Neural cell (in vitro differentiated cells): ENCODE data around the gene FBXL5. TPM values are rescaled to one million over a fixed set of nuclear protein-coding genes. Genes with fewer than 3 reads are reported as not detected.

Experiments used
- H2AFZ ChIP-seq: fragments of 200-600, 300-800 bp; sonication (generic), shearing (Covaris generic); 2 replicates; pipeline ENCODE4 v1.6.0; 2014; ENCODE audit warnings: low read depth, mild to moderate bottlenecking, antibody characterized with exemption, low read length, moderate library complexity
- H3F3A ChIP-seq: fragments of 200-600 bp; shearing (Covaris generic); 2 replicates; pipeline ENCODE4 v1.6.1; 2016; ENCODE audit warnings: mild to moderate bottlenecking, moderate library complexity, mixed read lengths, antibody characterized with exemption, low read length; ENCODE audit not compliant: insufficient read depth, poor library complexity, severe bottlenecking
- H3K27ac ChIP-seq: fragments of 200-600, 300-800 bp; sonication (generic), shearing (Covaris generic); 2 replicates; pipeline ENCODE4 v1.5.1; 2014; ENCODE audit warnings: mild to moderate bottlenecking, low read length, moderate library complexity
- H3K27me3 ChIP-seq: fragments of 300-800, 200-600 bp; sonication (generic), shearing (Covaris generic); 2 replicates; pipeline ENCODE4 v1.6.0; 2014; ENCODE audit warnings: mild to moderate bottlenecking, low read depth, low read length, moderate library complexity; ENCODE audit not compliant: insufficient read depth
- H3K36me3 ChIP-seq: fragments of 300-800, 200-600 bp; sonication (generic), shearing (Covaris generic); 2 replicates; pipeline ENCODE4 v1.5.1; 2014; ENCODE audit warnings: mild to moderate bottlenecking, antibody characterized with exemption, low read length, moderate library complexity; ENCODE audit not compliant: insufficient read depth
- H3K4me2 ChIP-seq: fragments of 300-800, 200-600 bp; sonication (generic), shearing (Covaris generic); 2 replicates; pipeline ENCODE4 v1.6.0; 2014; ENCODE audit warnings: mild to moderate bottlenecking, low read length
- H3K4me3 ChIP-seq: fragments of 300-800, 200-600 bp; sonication (generic), shearing (Covaris generic); 2 replicates; pipeline ENCODE4 v1.5.1; 2014; ENCODE audit warnings: mild to moderate bottlenecking, low read length, moderate library complexity
- H3K79me2 ChIP-seq: fragments of 200-600 bp; shearing (Covaris generic); replicated peaks from 2 replicates; pipeline ENCODE4 v1.6.0; 2014; ENCODE audit warnings: mild to moderate bottlenecking, low read length, moderate library complexity; ENCODE audit not compliant: insufficient read depth
- H3K9ac ChIP-seq: fragments of 300-800, 200-600 bp; sonication (generic), shearing (Covaris generic); 2 replicates; pipeline ENCODE4 v1.6.1; 2016; ENCODE audit warnings: mild to moderate bottlenecking, low read length, mixed read lengths
- H3K9me2 ChIP-seq: fragments of 200-600 bp; shearing (Covaris generic); 2 replicates; pipeline ENCODE4 v1.6.1; 2016; ENCODE audit warnings: mild to moderate bottlenecking, low read length, mixed read lengths; ENCODE audit not compliant: insufficient read depth
- H3K9me3 ChIP-seq: fragments of 200-600, 300-800 bp; sonication (generic), shearing (Covaris generic); 2 replicates; pipeline ENCODE4 v1.6.1; 2016; ENCODE audit warnings: mild to moderate bottlenecking, mixed run types, low read length, moderate library complexity, mixed read lengths
- H4K20me1 ChIP-seq: fragments of 200-600 bp; shearing (Covaris generic); 2 replicates; pipeline ENCODE4 v1.6.1; 2016; ENCODE audit warnings: mild to moderate bottlenecking, mixed run types; ENCODE audit not compliant: insufficient read depth
- CTCF ChIP-seq: fragments of 450-650 bp; IDR thresholded peaks from 2 replicates; pipeline ENCODE4 v1.5.1; 2014; ENCODE audit warnings: antibody characterized with exemption, mild to moderate bottlenecking, moderate library complexity; ENCODE audit not compliant: poor library complexity, severe bottlenecking
- EP300 ChIP-seq: fragments of 450-650 bp; conservative IDR thresholded peaks from 2 replicates; pipeline ENCODE4 v1.6.1; 2014; ENCODE audit warnings: antibody characterized with exemption, mild to moderate bottlenecking, moderate library complexity; ENCODE audit not compliant: poor library complexity, severe bottlenecking
- EZH2 ChIP-seq: fragments of 200-600, 300-800 bp; shearing (Covaris generic), sonication (generic); IDR thresholded peaks from 2 replicates; pipeline ENCODE4 v1.6.1; 2014; ENCODE audit warnings: antibody characterized with exemption, low read length, borderline replicate concordance, mild to moderate bottlenecking; ENCODE audit not compliant: insufficient read depth, poor library complexity, severe bottlenecking
- MXI1 ChIP-seq: fragments of 450-650 bp; conservative IDR thresholded peaks from 2 replicates; pipeline ENCODE4 v1.6.1; 2014; ENCODE audit warnings: antibody characterized with exemption, mild to moderate bottlenecking; ENCODE audit not compliant: poor library complexity, severe bottlenecking
- POLR2AphosphoS5 ChIP-seq: IDR thresholded peaks from 2 replicates; pipeline ENCODE4 v1.6.1; 2012
- RAD21 ChIP-seq: fragments of 450-650 bp; conservative IDR thresholded peaks from 2 replicates; pipeline ENCODE4 v1.6.1; 2014; ENCODE audit warnings: antibody characterized with exemption, mild to moderate bottlenecking, moderate library complexity
- REST ChIP-seq: IDR thresholded peaks from 2 replicates; pipeline ENCODE4 v1.6.1; 2012; ENCODE audit warnings: borderline replicate concordance
- SMC3 ChIP-seq: fragments of 450-650 bp; conservative IDR thresholded peaks from 2 replicates; pipeline ENCODE4 v1.6.1; 2014; ENCODE audit warnings: antibody characterized with exemption, mild to moderate bottlenecking, moderate library complexity; ENCODE audit not compliant: poor library complexity
- TAF1 ChIP-seq: IDR thresholded peaks from 2 replicates; pipeline ENCODE4 v1.6.1; 2012; ENCODE audit warnings: low read depth
- polyA plus RNA-seq: library from polyadenylated mRNA; depleted of rRNA; stranded (reverse); fragments of >200 nt; gene quantifications from 2 replicates; pipeline ENCODE4 v1.2.3, GENCODE V29; 2014

Gene FBXL5
- polyA plus RNA-seq, 1 donor from 2014 or later, result 70.6 TPM

- no peaks in the 10 kb centered on the region for H3F3A ChIP-seq
- H3K27ac ChIP-seq, result no peak overlapping the region
- TF ChIP-seq EP300 (no peak), MXI1 (no peak), POLR2AphosphoS5 (no peak), REST (no peak), EZH2 (no peak), CTCF (no peak), TAF1 (no peak), SMC3 (no peak), RAD21 (no peak)
- H3K27me3 ChIP-seq, result no peaks in the 10 kb centered on the region
- no peak overlapping the region for H3K4me3 ChIP-seq
- H3K9ac ChIP-seq, result no peak overlapping the region
- no peaks in the 10 kb centered on the region for H3K79me2 ChIP-seq
- no peak overlapping the region for H3K4me2 ChIP-seq
- H3K9me2 ChIP-seq, result no peaks in the 10 kb centered on the region
- no peaks in the 10 kb centered on the region for H4K20me1 ChIP-seq
- H3K36me3 ChIP-seq, result peaks cover 4% of the 10 kb centered on the region
- H3K9me3 ChIP-seq, result no peaks in the 10 kb centered on the region
- H2AFZ ChIP-seq, result no peak overlapping the region
Measured at GRCh38 chr4:15556511-15557092, 98.6 kb downstream of the FBXL5 start.

Other genes with a start within 250 kb of the FBXL5 start
- not detected in 2 replicates for gene C1QTNF7, start 227.3 kb downstream of the FBXL5 start, polyA plus RNA-seq
- 8.6 and 10.7 TPM in 2 replicates for gene CC2D2A, start 185.5 kb downstream of the FBXL5 start, polyA plus RNA-seq
- 182 and 238 TPM in 2 replicates for gene FAM200B, start 26.5 kb upstream of the FBXL5 start, polyA plus RNA-seq
- 0.32 and 1.6 TPM in 2 replicates for gene BST1, start 47.7 kb upstream of the FBXL5 start, polyA plus RNA-seq
- 0.21 TPM in 1 of 2 replicates, not detected in the other for gene CD38, start 123.0 kb upstream of the FBXL5 start, polyA plus RNA-seq